ENCODE results near the gene CFAP46.

Gene CFAP46

DNA sequence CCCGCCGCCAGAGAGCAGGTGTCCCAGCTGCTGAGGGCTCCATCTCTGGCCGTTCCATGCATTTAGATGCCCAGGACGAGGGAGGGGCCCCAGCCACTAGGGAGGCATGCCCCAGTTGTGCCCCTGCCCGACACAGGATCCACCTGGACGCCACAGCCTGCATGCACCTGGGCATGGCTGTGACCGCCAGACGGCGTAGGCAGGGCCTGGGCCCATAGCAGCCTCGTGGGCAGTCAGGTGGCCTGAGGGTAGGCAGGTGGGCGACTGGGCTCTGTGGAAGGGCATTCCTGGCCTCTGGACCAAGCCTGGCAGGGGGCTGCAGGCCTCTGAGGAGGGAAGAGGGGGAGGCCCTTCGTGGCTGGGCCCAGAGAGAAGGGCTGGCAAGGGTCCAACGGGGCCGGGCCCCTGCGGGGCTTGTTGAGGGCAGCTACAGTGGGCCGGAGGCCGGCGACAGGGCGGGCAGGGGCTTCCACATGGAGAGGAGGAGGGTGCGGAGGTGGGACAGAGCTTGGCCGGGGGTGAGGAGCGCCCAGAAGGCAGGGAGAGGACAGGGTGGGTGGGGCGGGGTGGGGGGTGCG, 80.4 kb downstream of the CFAP46 start:
- DNase-seq (ENCODE audit: low read depth) = no peak

DNA sequence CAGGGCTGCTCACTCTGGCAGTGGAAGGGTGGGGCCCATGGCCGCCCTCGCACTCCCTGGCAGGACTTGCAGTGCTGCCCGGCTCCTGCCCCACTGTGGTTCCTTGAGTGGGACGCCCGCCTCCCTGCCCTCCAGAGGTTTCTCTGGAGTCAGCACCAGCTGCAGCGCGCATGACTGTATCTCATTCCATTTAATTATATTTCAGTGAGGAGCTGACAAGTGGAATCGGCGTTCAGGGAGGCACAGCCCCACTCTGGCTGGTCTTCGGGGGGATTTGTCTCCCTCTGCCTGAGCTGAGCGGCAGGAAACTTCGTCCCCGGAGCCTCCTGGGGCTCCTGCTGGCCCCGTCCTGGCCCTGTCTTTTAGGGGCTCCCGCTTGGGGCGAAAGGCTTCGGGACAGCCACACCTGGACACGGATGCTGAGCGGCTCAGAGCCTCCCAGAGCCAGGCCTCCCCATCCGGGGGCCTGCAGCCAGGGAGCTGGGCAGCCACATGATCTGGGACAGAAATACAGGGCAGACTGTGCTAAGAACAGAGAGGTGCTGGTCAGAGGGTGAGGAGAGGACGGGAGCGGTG, 81.2 kb downstream of the CFAP46 start:
- DNase-seq (ENCODE audit: low read depth) = no peak

DNA sequence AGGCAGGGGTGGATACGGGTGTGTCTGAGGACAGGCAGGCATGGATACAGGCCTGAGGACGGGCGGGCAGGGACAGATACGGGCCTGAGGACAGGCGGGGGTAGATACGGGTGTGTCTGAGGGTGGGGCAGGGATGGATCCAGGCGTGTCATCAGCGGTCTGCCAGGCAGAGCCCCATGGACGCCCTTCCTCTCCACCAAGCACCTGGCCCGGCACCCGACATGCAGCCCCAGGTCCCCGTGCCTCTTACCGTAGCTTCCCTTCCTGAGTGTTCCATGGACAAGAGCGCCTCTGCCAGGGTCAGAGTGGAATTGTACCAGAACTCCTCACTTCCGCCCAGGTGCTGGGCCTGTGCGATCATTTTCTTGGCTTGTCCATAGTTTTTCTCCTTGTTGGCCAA, 81.8 kb downstream of the CFAP46 start:
- DNase-seq (ENCODE audit: low read depth) = no peak

DNA sequence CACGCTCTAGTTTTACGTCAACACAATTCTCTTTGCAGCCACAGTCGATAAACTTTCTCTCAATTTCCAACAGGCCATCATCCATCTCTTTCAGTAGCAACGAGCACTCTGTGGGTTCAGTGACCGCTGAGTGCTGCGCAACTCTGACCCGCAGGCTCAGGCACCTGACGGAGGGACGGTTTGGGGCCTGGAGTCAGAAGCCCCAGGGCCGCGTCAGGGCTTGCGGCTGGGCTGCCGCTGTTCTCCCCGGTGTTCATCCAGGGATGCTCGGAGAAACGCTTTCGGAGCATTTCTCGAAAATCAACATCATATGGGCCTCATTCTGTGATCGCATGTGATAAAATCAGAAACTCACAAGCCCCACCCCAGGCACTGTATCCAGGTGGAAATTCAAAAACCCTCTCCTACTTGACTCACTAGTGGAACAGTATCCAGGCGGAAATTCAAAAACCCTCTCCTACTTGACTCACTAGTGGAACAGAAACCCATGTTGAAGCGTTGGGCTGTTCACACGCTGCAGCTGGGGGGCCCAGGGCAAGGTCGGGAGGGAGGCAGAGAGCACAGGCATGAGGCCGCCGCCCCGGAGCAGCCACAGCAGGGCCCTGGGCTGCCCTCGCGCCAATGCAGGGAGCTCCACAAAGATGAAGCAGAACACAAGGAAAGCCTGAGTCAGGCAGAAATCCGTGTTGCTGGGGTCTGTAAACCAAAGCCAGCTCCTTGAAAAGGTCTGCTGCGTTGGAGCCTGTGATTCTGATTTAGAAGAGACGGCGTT, 83.1 kb downstream of the CFAP46 start:
- no peak for DNase-seq (ENCODE audit: low read depth)

DNA sequence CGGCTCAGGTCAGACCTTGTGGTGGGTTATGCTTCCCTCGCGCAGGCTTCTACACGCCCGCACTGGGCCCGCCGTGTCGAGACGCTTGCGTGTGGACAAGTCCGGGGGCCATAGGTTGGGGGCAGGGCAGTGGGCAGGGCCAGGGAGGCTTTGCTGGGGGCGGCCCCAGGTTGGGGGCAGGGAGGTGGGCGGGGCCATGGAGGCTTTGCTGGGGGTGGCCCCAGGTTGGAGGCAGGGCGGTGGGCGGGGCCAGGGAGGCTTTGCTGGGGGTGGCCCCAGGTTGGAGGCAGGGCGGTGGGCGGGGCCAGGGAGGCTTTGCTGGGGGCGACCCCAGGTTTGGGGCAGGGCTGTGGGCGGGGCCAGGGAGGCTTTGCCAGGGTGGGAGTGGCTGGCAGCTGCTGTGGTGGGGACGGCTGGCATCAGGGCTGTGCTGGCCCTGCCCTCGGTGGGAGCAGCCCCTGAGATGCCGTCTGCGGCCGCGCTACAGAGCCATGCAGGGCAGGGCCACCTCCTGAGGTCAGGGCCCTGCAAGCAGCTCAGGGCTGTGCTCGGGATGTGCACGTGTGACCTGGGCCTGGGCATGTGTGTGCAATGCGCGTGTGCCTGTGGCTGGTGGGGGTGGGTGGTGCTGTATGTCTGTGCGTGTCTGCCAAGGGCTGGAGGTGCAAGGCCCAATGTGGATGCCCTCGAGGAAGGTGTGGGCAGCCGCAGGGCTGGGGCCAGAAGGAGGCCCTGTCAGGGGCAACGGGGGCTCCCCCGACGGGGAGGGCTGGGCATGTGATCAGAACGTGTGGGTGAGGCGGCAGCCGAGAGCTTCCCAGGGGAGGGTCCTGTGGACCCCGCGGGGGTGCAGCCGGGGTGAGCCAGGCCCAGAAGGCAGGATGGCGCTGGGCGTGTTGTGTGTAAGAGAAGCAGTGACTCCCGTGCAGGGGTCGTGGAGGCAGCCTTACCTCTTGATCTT, 84.0 kb downstream of the CFAP46 start:
- DNase-seq (ENCODE audit: low read depth) = no peak

DNA sequence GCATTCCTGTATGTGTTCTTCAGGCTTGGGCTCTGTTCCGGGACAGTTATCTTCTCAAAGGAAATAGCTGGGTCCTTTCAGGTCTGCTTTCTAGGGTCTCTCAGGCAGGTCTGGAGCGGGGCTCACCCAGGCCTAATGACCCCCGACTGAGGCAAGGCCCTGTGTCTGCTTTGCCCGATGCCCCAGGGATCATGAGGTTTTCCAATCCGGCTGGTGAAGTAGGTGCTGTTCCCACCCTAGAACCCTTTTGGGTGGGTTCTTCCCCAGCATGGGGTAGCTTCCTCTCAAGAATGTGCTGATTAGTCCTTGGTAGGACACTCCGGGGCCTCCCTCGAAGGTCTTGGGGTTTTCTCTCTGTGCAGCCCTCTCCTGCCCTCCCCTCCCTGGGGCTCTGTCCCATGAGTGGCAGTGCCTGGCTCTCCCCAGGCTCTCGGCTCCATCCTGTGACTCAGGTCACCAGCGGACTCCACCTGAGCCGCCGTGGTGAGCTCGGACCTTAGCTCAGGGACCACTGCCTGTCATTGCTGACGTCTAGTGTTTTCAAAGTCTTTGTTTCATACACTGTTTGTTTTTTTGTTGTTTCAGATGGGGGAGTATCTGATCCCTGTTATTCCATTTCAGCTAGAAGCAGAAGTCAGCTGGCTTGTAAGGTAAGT, 85.4 kb downstream of the CFAP46 start:
- no peak for DNase-seq (ENCODE audit: low read depth)

- no peak for DNase-seq (ENCODE audit: low read depth)
Measured at GRCh38 chr10:132855889-132856288, 86.5 kb downstream of the CFAP46 start.

- DNase-seq (ENCODE audit: low read depth) = no peak
Measured at GRCh38 chr10:132851451-132851850, 90.9 kb downstream of the CFAP46 start.

GRCh38 chr10:132850896-132851295, 91.5 kb downstream of the CFAP46 start:
- DNase-seq (ENCODE audit: low read depth) = no peak

DNA sequence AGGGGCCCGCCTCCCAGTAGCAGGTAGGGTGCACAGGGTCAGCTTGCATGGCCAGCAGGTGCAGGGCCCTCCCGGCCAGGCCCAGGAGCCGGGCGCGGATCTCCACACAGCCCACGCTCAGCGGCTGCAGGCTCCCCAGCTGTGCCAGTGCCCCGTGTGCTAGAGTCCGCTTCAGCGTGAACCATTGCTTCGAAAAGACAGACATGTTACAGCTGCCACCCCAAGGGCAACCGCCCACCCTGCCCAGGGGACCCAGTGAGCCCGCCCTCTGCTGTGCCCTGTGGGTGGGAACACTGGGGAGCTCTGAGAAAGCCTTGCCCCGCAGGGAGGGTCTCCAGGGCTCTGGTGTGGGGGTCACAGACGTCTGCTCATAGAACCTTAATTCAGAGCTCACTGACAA, 92.1 kb downstream of the CFAP46 start:
- DNase-seq (ENCODE audit: low read depth) = no peak

DNA sequence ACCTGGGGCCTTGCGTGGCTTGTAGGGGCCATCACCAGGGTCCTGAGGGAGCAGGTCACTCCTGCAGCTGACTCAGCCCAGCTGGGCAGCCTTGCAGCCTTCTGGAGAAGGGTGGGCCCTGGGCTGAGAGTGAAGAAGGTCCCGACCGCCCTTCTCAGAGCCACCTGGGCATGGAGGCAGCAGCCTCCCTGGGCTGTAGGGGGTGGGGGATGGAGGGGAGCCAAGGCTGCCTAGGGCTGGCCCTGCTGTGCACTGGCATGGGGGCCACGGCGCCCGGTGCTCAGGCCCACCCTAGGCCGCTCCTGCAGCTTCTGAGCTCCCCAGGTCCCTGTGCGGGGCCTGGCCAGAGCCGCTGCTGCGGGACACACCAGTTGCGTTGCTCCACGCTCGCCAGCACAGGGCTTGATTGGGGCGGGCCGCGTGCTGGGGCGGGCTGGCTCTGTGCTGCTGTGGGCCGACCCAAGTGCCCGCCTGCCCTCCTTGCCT, 92.8 kb downstream of the CFAP46 start:
- no peak for DNase-seq (ENCODE audit: low read depth)

DNA sequence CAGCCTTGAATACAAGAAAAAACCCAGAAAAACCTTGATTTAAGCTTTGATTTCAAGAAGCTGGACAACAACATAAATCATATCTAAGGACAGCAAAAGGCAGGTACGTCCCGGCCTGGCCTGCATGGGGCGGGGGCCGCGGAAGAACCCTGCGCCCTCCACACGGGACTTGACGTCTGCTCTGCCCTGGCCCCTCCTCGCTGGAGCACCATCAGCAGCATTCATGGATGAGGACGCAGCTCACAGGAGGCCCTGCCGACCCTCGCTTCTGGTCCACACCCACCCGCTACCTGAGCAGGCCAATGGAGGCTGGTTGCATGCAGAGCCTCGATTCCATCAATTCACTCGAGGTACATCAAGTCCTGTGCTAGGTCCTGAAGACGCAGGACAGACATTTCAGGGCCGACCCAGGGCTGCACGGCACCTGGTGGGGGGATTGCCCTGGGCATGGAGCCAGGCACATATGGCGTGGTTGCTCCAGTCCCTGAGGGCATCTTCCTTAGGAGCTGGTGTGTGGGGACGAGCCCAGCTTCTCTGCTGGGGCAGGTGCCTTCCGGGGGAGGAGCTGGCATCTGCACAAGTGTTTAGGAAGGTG, 93.3 kb downstream of the CFAP46 start:
- DNase-seq (ENCODE audit: low read depth) = no peak

DNA sequence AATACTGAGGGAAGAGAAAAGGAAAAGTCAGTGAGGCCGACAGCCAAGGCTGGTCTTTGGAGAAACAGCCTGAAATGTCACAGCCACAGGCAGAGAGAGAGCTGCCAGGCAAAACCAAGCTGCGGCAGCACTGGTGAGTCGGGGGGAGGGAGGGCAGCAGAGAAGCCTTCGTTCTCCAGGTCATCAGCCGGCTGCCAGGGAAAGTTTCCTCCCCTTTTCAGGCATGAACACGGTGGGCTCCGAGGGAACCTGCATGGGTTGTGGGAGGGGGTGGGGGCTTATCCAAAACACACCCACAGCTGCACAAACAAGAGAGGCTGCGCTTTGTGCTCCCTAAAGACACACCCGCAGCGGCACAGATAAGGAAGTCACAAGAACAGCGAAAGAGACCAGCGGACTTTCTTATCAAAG, 94.1 kb downstream of the CFAP46 start:
- DNase-seq (ENCODE audit: low read depth) = no peak

- DNase-seq (ENCODE audit: low read depth) = no peak
Measured at GRCh38 chr10:132847856-132848255, 94.5 kb downstream of the CFAP46 start.

DNA sequence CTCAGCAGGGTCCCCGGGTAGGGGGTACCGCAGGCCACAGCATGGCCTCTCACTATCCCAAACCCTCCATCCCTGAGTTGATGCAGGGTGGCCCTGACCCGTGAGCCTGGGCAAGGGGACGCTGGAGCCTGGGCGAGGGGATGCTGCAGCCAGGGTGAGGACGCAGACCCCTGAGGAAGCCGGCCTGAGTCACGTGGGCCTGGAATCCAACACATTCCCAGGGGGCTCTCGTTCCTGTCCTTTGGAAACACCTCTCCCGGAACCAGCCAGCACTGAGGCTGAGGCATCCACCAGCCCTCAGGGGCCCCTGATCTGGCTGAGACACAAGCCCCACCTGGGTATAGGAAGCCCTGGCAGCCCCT, 95.0 kb downstream of the CFAP46 start:
- DNase-seq (ENCODE audit: low read depth) = no peak

DNA sequence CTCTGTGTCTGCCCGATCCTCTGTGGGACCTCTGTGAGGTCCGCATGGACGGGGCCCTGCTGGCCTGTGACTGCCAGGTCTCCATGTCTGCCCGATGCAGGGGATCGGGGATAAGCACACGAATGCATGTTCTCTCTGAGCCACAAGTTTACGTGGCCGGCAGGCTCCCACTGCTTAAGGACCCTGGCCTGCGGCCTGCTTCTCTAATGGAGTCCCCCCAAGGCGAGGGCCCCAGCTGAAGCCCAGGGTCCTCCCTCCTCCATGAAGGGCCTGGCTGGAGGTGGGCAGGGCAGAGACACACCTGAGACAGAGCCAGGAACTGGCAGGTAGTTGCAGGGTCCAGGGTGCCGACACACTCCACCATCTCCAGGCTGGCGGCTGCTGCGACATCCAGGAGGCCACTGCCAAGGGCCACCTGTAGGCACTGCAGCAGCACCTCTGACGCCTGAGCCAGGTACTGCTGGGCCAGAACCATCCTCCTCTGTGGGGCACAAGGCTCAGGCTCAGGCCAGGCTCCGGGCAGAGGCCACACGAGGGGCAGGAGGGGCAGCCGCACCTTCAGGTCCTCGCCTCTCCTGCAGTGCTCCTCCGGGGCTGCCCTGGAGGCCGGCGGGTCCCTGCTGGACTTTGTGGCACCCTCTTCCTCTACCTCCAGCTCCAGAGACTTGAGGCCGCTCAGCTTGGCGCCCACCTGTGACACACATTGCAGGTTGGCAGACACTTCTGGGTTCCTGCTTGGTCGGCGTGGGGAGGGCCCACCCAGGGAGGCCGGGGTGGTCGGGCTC, 95.5 kb downstream of the CFAP46 start:
- DNase-seq (ENCODE audit: low read depth) = no peak

DNA sequence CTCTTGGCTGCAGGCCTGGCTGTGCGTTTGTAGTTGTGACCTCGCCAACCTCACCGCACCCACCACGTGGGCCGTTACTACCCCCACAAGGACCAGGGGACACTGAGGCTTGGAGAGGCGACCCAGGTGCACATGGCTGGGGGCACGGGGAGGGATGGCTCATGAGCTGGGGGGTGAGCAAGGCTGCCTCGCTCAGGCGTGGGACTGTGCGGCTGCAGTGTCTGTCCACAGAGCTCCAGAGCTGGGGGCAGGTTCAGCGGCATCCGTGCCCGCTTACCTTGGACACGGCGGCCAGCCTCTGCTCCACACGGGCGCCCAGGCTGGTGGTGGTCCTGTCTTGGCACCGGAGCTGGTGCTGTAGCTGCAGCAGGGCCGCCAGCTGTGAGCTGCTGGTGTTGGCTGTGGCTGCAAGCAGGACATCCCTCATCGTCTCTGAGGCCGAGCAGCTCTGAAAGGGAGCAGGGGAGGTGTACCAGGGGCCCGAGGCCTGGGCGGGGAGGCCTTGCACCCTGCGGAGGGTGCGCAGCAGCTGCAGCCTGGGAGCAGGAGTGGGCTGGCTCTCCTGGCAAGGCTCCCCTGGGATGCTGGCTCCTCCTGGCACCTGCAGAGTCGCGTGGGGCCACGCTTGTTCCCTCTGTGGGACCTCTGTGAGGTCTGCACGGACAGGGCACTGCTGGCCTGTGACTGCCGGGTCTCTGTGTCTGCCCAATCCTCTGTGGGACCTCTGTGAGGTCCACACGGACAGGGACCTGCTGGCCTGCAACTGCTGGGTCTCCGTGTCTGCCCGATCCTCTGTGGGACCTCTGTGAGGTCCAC, 96.4 kb downstream of the CFAP46 start:
- no peak for DNase-seq (ENCODE audit: low read depth)

- DNase-seq (ENCODE audit: low read depth) = no peak
Measured at GRCh38 chr10:132845041-132845551, 97.3 kb downstream of the CFAP46 start.

GRCh38 chr10:132844069-132844809, 98.1 kb downstream of the CFAP46 start:
- DNase-seq (ENCODE audit: low read depth) = no peak

All from GM04503 (cell line).